Measurements from ENCODE around the gene IL4R. TPM values are rescaled to one million over a fixed set of nuclear protein-coding genes. Genes with fewer than 3 reads are reported as not detected.

Gene IL4R
- total RNA-seq, 1 donor from 2014 or later, result 41.0 TPM

GRCh38 chr16:27400751-27401620 lies 87.2 kb downstream of the IL4R start:
- peak overlapping the region; percentile 81 for H3K27ac Mint-ChIP-seq (ENCODE audit: unreplicated experiment)
- peaks cover 1% of the 10 kb centered on the region for H3K36me3 Mint-ChIP-seq (ENCODE audit: low read depth)
- no peak for TF ChIP-seq CTCF (IDR thresholded peaks at IDR 0.05)
- H3K9me3 Mint-ChIP-seq (ENCODE audit: low read depth), result peaks cover 5% of the 10 kb centered on the region
- DNase-seq (ENCODE audit: low spot score), result no peak
- H3K27me3 Mint-ChIP-seq (ENCODE audit: low read depth), result no peaks in the 10 kb centered on the region
- peak overlapping the region; percentile 23 for H3K4me3 Mint-ChIP-seq (ENCODE audit: unreplicated experiment)
- H3K4me1 Mint-ChIP-seq (ENCODE audit: low read depth), result peaks cover 45% of the 10 kb centered on the region

GRCh38 chr16:27401768-27402568 lies 88.2 kb downstream of the IL4R start, which contains the start of gene IL21R:
Gene IL21R, plus strand, starts transcription at chr16:27402174. Its CDS starts 27,898 bp downstream, at chr16:27430072.
- no peaks in the 10 kb centered on the region for H3K36me3 Mint-ChIP-seq (ENCODE audit: low read depth)
- DNase-seq (ENCODE audit: low spot score), result no peak
- peak within 1 kb of the TSS; percentile 65 for H3K4me3 Mint-ChIP-seq (ENCODE audit: unreplicated experiment)
- no peaks in the 10 kb centered on the region for H3K27me3 Mint-ChIP-seq (ENCODE audit: low read depth)
- no peaks in the 10 kb centered on the region for H3K9me3 Mint-ChIP-seq (ENCODE audit: low read depth)
- no peak for TF ChIP-seq CTCF (IDR thresholded peaks at IDR 0.05)
- H3K4me1 Mint-ChIP-seq (ENCODE audit: low read depth), result peaks cover 55% of the 10 kb centered on the region
- peak within 1 kb of the TSS; percentile 93 for H3K27ac Mint-ChIP-seq (ENCODE audit: unreplicated experiment)

GRCh38 chr16:27402569-27402963 lies 88.8 kb downstream of the IL4R start:
- no peaks in the 10 kb centered on the region for H3K27me3 Mint-ChIP-seq (ENCODE audit: low read depth)
- DNase-seq (ENCODE audit: low spot score), result no peak
- H3K36me3 Mint-ChIP-seq (ENCODE audit: low read depth), result no peaks in the 10 kb centered on the region
- TF ChIP-seq CTCF (IDR thresholded peaks at IDR 0.05), result no peak
- H3K9me3 Mint-ChIP-seq (ENCODE audit: low read depth), result no peaks in the 10 kb centered on the region
- H3K4me3 Mint-ChIP-seq (ENCODE audit: unreplicated experiment), result peak overlapping the region; percentile 65
- peak overlapping the region; percentile 93 for H3K27ac Mint-ChIP-seq (ENCODE audit: unreplicated experiment)
- H3K4me1 Mint-ChIP-seq (ENCODE audit: low read depth), result peaks cover 61% of the 10 kb centered on the region

- no peaks in the 10 kb centered on the region for H3K36me3 Mint-ChIP-seq (ENCODE audit: low read depth)
- no peaks in the 10 kb centered on the region for H3K9me3 Mint-ChIP-seq (ENCODE audit: low read depth)
- no peak for TF ChIP-seq CTCF (IDR thresholded peaks at IDR 0.05)
- DNase-seq (ENCODE audit: low spot score), result no peak
- no peaks in the 10 kb centered on the region for H3K27me3 Mint-ChIP-seq (ENCODE audit: low read depth)
- H3K4me1 Mint-ChIP-seq (ENCODE audit: low read depth), result peaks cover 66% of the 10 kb centered on the region
- H3K27ac Mint-ChIP-seq (ENCODE audit: unreplicated experiment), result peak overlapping the region; percentile 93
- peak overlapping the region; percentile 36 for H3K4me3 Mint-ChIP-seq (ENCODE audit: unreplicated experiment)
Measured at GRCh38 chr16:27402964-27403600, 89.3 kb downstream of the IL4R start.

GRCh38 chr16:27403601-27403992 lies 89.8 kb downstream of the IL4R start:
- H3K27me3 Mint-ChIP-seq (ENCODE audit: low read depth), result no peaks in the 10 kb centered on the region
- no peaks in the 10 kb centered on the region for H3K9me3 Mint-ChIP-seq (ENCODE audit: low read depth)
- peaks cover 71% of the 10 kb centered on the region for H3K4me1 Mint-ChIP-seq (ENCODE audit: low read depth)
- DNase-seq (ENCODE audit: low spot score), result no peak
- H3K36me3 Mint-ChIP-seq (ENCODE audit: low read depth), result no peaks in the 10 kb centered on the region
- no peak for TF ChIP-seq CTCF (IDR thresholded peaks at IDR 0.05)
- H3K27ac Mint-ChIP-seq (ENCODE audit: unreplicated experiment), result peak overlapping the region; percentile 12
- H3K4me3 Mint-ChIP-seq (ENCODE audit: unreplicated experiment), result no peak overlapping the region

Measured in chondrocyte (in vitro differentiated cells).